Common myeloid progenitor, CD34-positive (primary cell): ENCODE measurements around the gene VILL. TPM values are rescaled to one million over a fixed set of nuclear protein-coding genes. Genes with fewer than 3 reads are reported as not detected.

Experiments
- CTCF ChIA-PET: fragments of 350-600 bp; sonication (Branson Sonifier 250); formaldehyde crosslinking; loops from one replicate; lab custom pipeline; 2021; ENCODE audit warnings: antibody characterized with exemption; lab: Charles Lee
- POLR2A ChIA-PET: fragments of 350-600 bp; sonication (Branson Sonifier 250); formaldehyde crosslinking; loops from one replicate; lab custom pipeline; 2021; ENCODE audit warnings: antibody characterized with exemption; lab: Charles Lee
- DNase-seq, 3 donors: peaks; one replicate each; pipeline versions ENCODE4 v3.0.0 to v3.0.0-alpha.2; 2013
- H3K27ac ChIP-seq, 2 experiments: 1 replicate in 1 of 2; 2 replicates in 1 of 2; pipeline ENCODE4 v1.7.0; 2013; ENCODE audit warnings: inconsistent platforms in 2 of 2, low read length in 2 of 2, mild to moderate bottlenecking in 2 of 2, low read depth in 1 of 2, moderate library complexity in 1 of 2; ENCODE audit not compliant: severe bottlenecking in 2 of 2, insufficient read depth in 1 of 2, poor library complexity in 1 of 2
- H3K27me3 ChIP-seq, 5 experiments: replicated peaks in 2 of 5; 1 replicate in 3 of 5; 2 replicates in 2 of 5; pipeline versions ENCODE4 v1.6.1 to v1.7.0; 2013; ENCODE audit warnings: low read length in 4 of 5, mild to moderate bottlenecking in 2 of 5, moderate library complexity in 2 of 5, inconsistent platforms in 1 of 5; ENCODE audit not compliant: insufficient read depth in 5 of 5, control insufficient read depth in 4 of 5
- H3K36me3 ChIP-seq, 4 experiments: 1 replicate in 2 of 4; 2 replicates in 2 of 4; pipeline versions ENCODE4 v1.6.1 to v1.7.0; 2013; ENCODE audit warnings: low read length in 3 of 4, control low read depth in 1 of 4, mild to moderate bottlenecking in 1 of 4; ENCODE audit not compliant: control insufficient read depth in 4 of 4, insufficient read depth in 4 of 4
- H3K4me1 ChIP-seq, 4 experiments: 1 replicate in 3 of 4; 2 replicates in 1 of 4; pipeline versions ENCODE4 v1.6.1 to v1.7.1; 2013; ENCODE audit warnings: low read length in 3 of 4, mild to moderate bottlenecking in 3 of 4, control low read depth in 1 of 4, inconsistent platforms in 1 of 4, moderate library complexity in 1 of 4; ENCODE audit not compliant: control insufficient read depth in 4 of 4, insufficient read depth in 4 of 4; ENCODE audit errors: control extremely low read depth in 1 of 4
- H3K4me3 ChIP-seq, 7 experiments: 1 replicate in 4 of 7; 2 replicates in 3 of 7; pipeline versions ENCODE4 v1.5.1 to v1.7.0; 2013; ENCODE audit warnings: mild to moderate bottlenecking in 7 of 7, low read length in 6 of 7, moderate library complexity in 6 of 7, inconsistent platforms in 2 of 7, low read depth in 2 of 7, control low read depth in 1 of 7; ENCODE audit not compliant: insufficient read depth in 4 of 7, control insufficient read depth in 1 of 7; ENCODE audit errors: extremely low read depth in 1 of 7
- H3K9me3 ChIP-seq, 5 experiments: 1 replicate in 4 of 5; 2 replicates in 1 of 5; pipeline versions ENCODE4 v1.6.1 to v1.7.1; 2013; ENCODE audit warnings: low read length in 4 of 5, mild to moderate bottlenecking in 2 of 5, inconsistent platforms in 1 of 5, low read depth in 1 of 5, moderate library complexity in 1 of 5; ENCODE audit not compliant: control insufficient read depth in 4 of 5, insufficient read depth in 2 of 5; ENCODE audit errors: control extremely low read depth in 1 of 5
- WGBS: methylation state at CpG from one replicate; pipeline ENCODE4 v1.1.5; 2013; ENCODE audit not compliant: insufficient coverage; 5-methylcytosine and 5-hydroxymethylcytosine counted together
- polyA plus RNA-seq: library from polyadenylated mRNA; unstranded; fragments of 120-200 nt; gene quantifications from one replicate; pipeline ENCODE4 v1.2.1, GENCODE V29; 2013

The VILL gene
- 20.4 TPM for polyA plus RNA-seq

DNA sequence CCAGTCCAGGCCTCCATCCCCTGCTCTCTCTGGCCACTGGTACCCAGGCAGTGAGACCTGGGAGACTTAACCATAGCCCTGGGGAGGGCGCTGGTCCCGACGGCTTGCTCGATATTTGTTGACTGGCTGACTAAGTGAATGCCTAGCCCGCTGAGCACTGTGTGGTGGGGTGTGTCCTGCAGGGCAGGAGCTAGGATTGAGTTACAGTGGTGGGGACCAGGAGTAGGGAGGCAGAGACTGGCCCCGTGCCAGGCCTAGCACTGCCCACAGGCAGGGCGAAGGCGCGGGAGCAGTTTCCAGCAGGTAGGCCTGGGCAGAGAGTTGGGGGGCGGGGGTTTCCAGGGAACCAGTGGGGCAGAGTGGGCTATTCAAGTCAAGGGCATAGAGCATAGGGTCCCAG is at the start of gene VILL:
VILL (plus strand) TSS at position 260 of the 400 bp plus-strand sequence. CDS start 2,887 bp downstream, outside the sequence.
- Histone ChIP-seq H3K4me3 (no peak within 1 kb of the TSS), H3K27me3 (no peaks in the 10 kb centered on the region), H3K27ac (no peak within 1 kb of the TSS), H3K36me3 (peaks cover 0 to 3% (median 2%) of the 10 kb centered on the region in 4 experiments), H3K9me3 (no peaks in the 10 kb centered on the region), H3K4me1 (peaks cover 0 to 34% (median 19%) of the 10 kb centered on the region in 4 experiments)
- WGBS = 99% methylated on average over 8 of the region's 10 CpGs
- no peak for DNase-seq
- ChIA-PET POLR2A (no interaction called here), CTCF (interaction anchor here (1.0 to 1.3 kb wide), 2 partner anchors 10 to 13 kb away, joined by 3 to 4 read pairs; no protein-coding TSS in a partner anchor)

DNA sequence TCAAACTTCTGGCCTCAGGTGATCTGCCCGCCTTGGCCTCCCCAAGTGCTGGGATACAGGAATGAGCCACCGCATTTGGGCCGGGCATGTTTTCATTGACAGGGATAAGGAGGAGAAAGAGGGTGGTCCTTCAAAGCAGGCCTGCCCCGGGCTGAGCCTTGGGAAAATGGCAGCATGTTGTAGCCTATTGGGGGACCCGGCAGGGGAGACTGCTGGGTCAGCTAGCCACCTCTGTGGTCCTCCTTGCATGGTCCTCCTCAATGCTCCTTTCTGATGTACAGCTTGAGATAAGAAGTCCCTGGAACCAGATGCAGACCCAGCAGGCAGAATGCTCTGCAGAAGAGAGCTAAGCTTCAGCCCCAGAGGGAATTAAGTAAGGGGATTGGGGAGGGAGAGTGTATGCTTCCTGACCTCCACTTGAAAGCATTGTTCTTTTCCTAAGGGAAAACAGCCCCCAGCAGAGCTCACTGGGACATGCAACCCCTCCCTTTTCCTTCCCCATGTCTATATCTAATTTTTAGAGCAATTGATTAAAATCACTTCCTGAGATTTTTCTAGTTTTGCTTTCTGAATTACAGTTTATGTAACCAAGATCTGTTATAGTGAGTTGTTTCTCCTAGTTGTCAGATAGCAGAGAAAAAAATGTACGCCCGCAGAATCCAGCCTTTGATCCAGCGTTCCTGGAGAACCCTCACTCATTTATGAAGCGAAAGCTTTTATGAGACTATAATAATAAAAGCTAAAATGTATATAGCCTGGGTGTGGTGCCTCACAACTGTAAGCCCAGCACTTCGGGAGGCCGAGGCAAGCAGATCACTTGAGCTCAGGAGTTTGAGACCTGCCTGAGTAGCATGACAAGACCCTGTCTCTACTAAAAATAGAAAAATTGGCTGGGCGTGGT is 48.7 kb upstream of the VILL start:
- H3K4me3 ChIP-seq = no peak overlapping the region
- no peaks in the 10 kb centered on the region for H3K27me3 ChIP-seq
- H3K27ac ChIP-seq = no peak overlapping the region
- 93% methylated on average over 8 of the region's 12 CpGs for WGBS
- H3K9me3 ChIP-seq = no peaks in the 10 kb centered on the region
- ChIA-PET CTCF (interaction anchor here (0.7 to 2.8 kb wide), 5 partner anchors 9 to 86 kb away, joined by 3 to 11 read pairs (median 5); no protein-coding TSS in a partner anchor), POLR2A (no interaction called here)
- H3K4me1 ChIP-seq = peaks cover 6 to 36% (median 24%) of the 10 kb centered on the region in 4 experiments
- no peak for DNase-seq
- no peaks in the 10 kb centered on the region for H3K36me3 ChIP-seq

DNA sequence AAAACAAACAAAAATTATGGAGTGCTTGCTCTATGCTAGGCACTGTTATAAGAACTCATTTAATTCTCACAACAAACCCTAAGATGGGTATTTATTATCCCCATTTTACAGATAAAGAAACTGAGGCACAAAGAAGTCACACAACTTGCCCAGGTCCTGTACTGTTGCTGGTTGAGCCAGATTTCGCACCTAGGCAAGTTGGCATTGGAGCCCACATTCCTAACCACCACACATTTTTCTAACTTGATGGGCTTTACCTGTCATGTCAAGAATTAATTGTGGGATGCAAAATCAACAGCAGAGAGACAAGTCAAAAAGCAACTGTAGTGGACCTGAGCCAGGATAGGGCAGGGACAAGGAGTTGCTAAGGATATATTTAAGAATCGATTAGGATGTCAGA is 47.9 kb upstream of the VILL start:
- Histone ChIP-seq H3K4me3 (no peak overlapping the region), H3K4me1 (peaks cover 6 to 37% (median 24%) of the 10 kb centered on the region in 4 experiments), H3K27me3 (no peaks in the 10 kb centered on the region), H3K27ac (no peak overlapping the region), H3K36me3 (no peaks in the 10 kb centered on the region), H3K9me3 (no peaks in the 10 kb centered on the region)
- WGBS = 100% methylated on average over 2 of the region's 2 CpGs
- ChIA-PET POLR2A (no interaction called here), CTCF (interaction anchor here (0.8 to 2.8 kb wide), 4 partner anchors 10 to 33 kb away, joined by 3 to 11 read pairs (median 7); no protein-coding TSS in a partner anchor)
- DNase-seq = no peak

DNA sequence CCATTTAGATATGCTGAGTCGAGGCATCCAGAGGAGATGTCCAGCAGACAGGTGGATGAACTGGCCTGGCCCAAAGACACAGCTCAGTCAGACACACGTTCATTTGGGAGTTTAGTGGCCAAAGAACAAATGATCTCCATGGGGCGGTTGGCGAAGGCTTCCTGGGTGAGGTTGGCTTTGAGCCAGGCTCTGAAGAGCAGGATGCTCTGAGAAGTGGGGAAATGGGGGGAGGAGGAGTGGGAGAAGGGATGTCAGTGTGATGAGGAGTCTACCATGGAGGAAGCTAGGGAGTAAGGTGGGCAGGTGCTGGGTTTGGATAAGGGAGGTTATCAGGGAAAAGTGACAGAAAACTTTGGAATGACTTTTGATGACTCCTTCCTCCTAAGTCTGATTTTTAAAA is 47.5 kb upstream of the VILL start:
- H3K27me3 ChIP-seq = no peaks in the 10 kb centered on the region
- ChIA-PET CTCF (interaction anchor here (0.8 to 2.8 kb wide), 4 partner anchors 10 to 32 kb away, joined by 3 to 11 read pairs (median 7); no protein-coding TSS in a partner anchor), POLR2A (no interaction called here)
- no peaks in the 10 kb centered on the region for H3K36me3 ChIP-seq
- H3K27ac ChIP-seq = no peak overlapping the region
- H3K4me1 ChIP-seq = peaks cover 6 to 37% (median 24%) of the 10 kb centered on the region in 4 experiments
- 97% methylated on average over 4 of the region's 4 CpGs for WGBS
- no peak overlapping the region for H3K4me3 ChIP-seq
- no peaks in the 10 kb centered on the region for H3K9me3 ChIP-seq
- DNase-seq = no peak

DNA sequence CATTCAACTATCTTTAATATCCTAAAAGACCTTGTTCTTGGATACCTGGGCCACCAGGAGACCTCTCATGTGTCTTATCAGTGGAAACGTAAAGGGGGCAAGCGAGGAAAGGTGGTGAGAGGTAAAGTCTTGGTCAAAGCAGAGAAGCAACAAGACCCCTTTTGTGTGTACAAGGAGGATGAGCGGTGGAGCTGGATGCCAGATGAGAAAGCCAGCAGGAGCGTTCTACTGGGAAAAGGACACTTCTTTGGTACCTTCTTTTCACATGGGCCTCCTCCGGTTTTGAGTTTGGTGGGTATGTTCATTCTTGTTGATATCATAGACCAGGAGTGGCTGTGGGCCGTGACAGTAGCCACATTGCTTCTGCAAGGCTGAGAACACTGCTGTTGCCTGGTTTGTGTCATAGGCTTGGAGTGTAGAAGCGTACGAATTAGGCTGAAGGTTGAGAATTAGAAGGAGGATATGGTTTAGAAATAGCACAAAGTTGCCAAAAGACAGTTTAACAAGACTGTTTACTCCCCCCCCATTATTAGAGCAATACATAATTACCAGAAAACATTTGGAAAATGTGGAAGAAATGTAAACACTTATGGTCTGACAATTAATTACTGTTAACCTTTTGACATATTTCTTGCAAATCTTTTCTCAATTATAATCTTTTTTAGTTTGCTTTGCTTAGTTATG is 46.8 kb upstream of the VILL start:
- peaks cover 6 to 37% (median 24%) of the 10 kb centered on the region in 4 experiments for H3K4me1 ChIP-seq
- no peaks in the 10 kb centered on the region for H3K36me3 ChIP-seq
- WGBS = 100% methylated on average over 6 of the region's 8 CpGs
- no peak for DNase-seq
- CTCF ChIA-PET = interaction anchor here (0.8 to 2.8 kb wide), 3 partner anchors 12 to 27 kb away, joined by 3 to 11 read pairs (median 5); no protein-coding TSS in a partner anchor
- POLR2A ChIA-PET = no interaction called here
- no peaks in the 10 kb centered on the region for H3K27me3 ChIP-seq
- H3K4me3 ChIP-seq = no peak overlapping the region
- no peaks in the 10 kb centered on the region for H3K9me3 ChIP-seq
- no peak overlapping the region for H3K27ac ChIP-seq

DNA sequence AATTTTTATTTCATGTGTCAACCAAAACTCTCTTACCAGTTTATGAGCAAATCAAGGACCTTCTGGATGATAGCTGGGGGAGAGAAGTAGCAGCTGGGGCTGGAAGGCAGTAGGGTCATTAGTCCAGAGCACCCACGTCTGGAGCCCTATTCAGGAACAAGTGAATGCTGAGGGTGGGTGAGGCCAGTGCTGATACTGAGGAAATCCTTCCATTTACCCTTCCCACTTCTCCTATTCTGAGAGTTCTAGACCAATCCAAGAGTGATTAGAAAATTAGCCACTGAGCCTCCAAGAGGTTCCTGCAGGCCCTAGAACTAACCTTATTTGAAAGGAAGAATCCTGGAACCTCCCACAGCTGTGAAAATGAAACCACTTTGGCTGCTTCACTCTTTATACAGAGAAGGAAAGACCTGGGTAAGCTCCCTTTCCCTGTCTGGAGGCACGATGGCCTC is 46.2 kb upstream of the VILL start:
- H3K4me1 ChIP-seq = peaks cover 6 to 37% (median 24%) of the 10 kb centered on the region in 4 experiments
- DNase-seq = peak in 2 of 3 donors; percentile 56 to 61
- H3K36me3 ChIP-seq = no peaks in the 10 kb centered on the region
- WGBS = 67% methylated on average over 1 of the region's 2 CpGs
- ChIA-PET CTCF (interaction anchor here (0.7 to 2.8 kb wide), 7 partner anchors 10 to 29 kb away, joined by 3 to 12 read pairs (median 3); no protein-coding TSS in a partner anchor), POLR2A (no interaction called here)
- H3K27me3 ChIP-seq = no peaks in the 10 kb centered on the region
- peak overlapping the region; percentile 1 to 35 for H3K27ac ChIP-seq
- peak overlapping the region in 4 of 7 experiments; percentile 3 to 66 (median 12) for H3K4me3 ChIP-seq
- H3K9me3 ChIP-seq = no peaks in the 10 kb centered on the region
